Liver (tissue), 9 donors: Measurements from ENCODE around the gene ARL13A. TPM values are rescaled to one million over a fixed set of nuclear protein-coding genes. Genes with fewer than 3 reads are reported as not detected.

ENCODE experiments used
- DNase-seq: peaks from one replicate; pipeline ENCODE4 v3.0.0-alpha.2; 2017; ENCODE audit warnings: low spot score
- H3K27ac ChIP-seq, 2 donors: one replicate each; pipeline ENCODE4 v1.7.0; 2013; ENCODE audit warnings: inconsistent platforms in 2 of 2, low read length in 2 of 2, control low read depth in 1 of 2, low read depth in 1 of 2, mild to moderate bottlenecking in 1 of 2
- H3K27me3 ChIP-seq, 4 donors: one replicate each; pipeline versions ENCODE4 v1.6.1 to v1.7.0; 2013; ENCODE audit warnings: low read length in 3 of 4, inconsistent platforms in 1 of 4, mild to moderate bottlenecking in 1 of 4, moderate library complexity in 1 of 4; ENCODE audit not compliant: control insufficient read depth in 4 of 4, insufficient read depth in 4 of 4
- H3K36me3 ChIP-seq, 4 donors: one replicate each; pipeline versions ENCODE4 v1.6.1 to v1.7.0; 2013; ENCODE audit warnings: low read length in 3 of 4, mild to moderate bottlenecking in 3 of 4, low read depth in 1 of 4, moderate library complexity in 1 of 4; ENCODE audit not compliant: control insufficient read depth in 4 of 4, insufficient read depth in 3 of 4
- H3K4me1 ChIP-seq, 4 donors: one replicate each; pipeline versions ENCODE4 v1.6.1 to v1.7.0; 2013; ENCODE audit warnings: low read length in 3 of 4, mild to moderate bottlenecking in 3 of 4, moderate library complexity in 1 of 4; ENCODE audit not compliant: control insufficient read depth in 4 of 4, insufficient read depth in 4 of 4
- H3K4me3 ChIP-seq, 3 donors: one replicate each; pipeline versions ENCODE4 v1.6.1 to v1.7.0; 2013; ENCODE audit warnings: low read length in 3 of 3, control low read depth in 1 of 3, low read depth in 1 of 3, mild to moderate bottlenecking in 1 of 3
- H3K9ac ChIP-seq, 2 donors: one replicate each; pipeline ENCODE4 v1.7.0; 2013; ENCODE audit warnings: low read length in 2 of 2, mild to moderate bottlenecking in 2 of 2, moderate library complexity in 2 of 2, control low read depth in 1 of 2, low read depth in 1 of 2
- H3K9me3 ChIP-seq, 4 donors: one replicate each; pipeline versions ENCODE4 v1.6.1 to v1.7.0; 2013; ENCODE audit warnings: low read length in 3 of 4; ENCODE audit not compliant: control insufficient read depth in 4 of 4
- ATF3 ChIP-seq: IDR thresholded peaks from 2 replicates; pipeline ENCODE4 v1.6.1; 2016; ENCODE audit warnings: antibody characterized with exemption
- EGR1 ChIP-seq, 2 donors: IDR thresholded peaks; 2 replicates each; pipeline ENCODE4 v1.6.1; 2016 to 2018; ENCODE audit warnings: antibody characterized with exemption in 2 of 2, low read depth in 2 of 2
- FOXA1 ChIP-seq: IDR thresholded peaks from 2 replicates; pipeline ENCODE4 v1.6.1; 2016; ENCODE audit warnings: antibody characterized with exemption
- FOXA2 ChIP-seq: IDR thresholded peaks from 2 replicates; pipeline ENCODE4 v1.6.1; 2016; ENCODE audit warnings: antibody characterized with exemption
- HNF4A ChIP-seq, 2 donors: conservative IDR thresholded peaks; 2 replicates each; pipeline ENCODE4 v1.6.1; 2016; ENCODE audit warnings: antibody characterized with exemption in 2 of 2, mild to moderate bottlenecking in 2 of 2
- JUND ChIP-seq, 2 donors: IDR thresholded peaks; 2 replicates each; pipeline ENCODE4 v1.6.1; 2016; ENCODE audit warnings: antibody characterized with exemption in 2 of 2
- MAX ChIP-seq: IDR thresholded peaks from 2 replicates; pipeline ENCODE4 v1.6.1; 2016; ENCODE audit warnings: antibody characterized with exemption
- NR2F2 ChIP-seq: IDR thresholded peaks from 2 replicates; pipeline ENCODE4 v1.6.1; 2016; ENCODE audit warnings: antibody characterized with exemption
- REST ChIP-seq: IDR thresholded peaks from 2 replicates; pipeline ENCODE4 v1.6.1; 2016; ENCODE audit warnings: antibody characterized with exemption, mild to moderate bottlenecking
- RXRA ChIP-seq, 2 donors: IDR thresholded peaks; 2 replicates each; pipeline ENCODE4 v1.6.1; 2017 to 2018; ENCODE audit warnings: antibody characterized with exemption in 2 of 2, mild to moderate bottlenecking in 1 of 2
- SP1 ChIP-seq: IDR thresholded peaks from 2 replicates; pipeline ENCODE4 v1.6.1; 2018; ENCODE audit warnings: antibody characterized with exemption, mild to moderate bottlenecking
- YY1 ChIP-seq: IDR thresholded peaks from 2 replicates; pipeline ENCODE4 v1.6.1; 2016; ENCODE audit warnings: antibody characterized with exemption, mild to moderate bottlenecking
- ZBTB33 ChIP-seq: IDR thresholded peaks from 2 replicates; pipeline ENCODE4 v1.6.1; 2016; ENCODE audit warnings: antibody characterized with exemption
- WGBS: extraction: QIAGEN DNeasy Blood & Tissue Kit; methylation state at CpG from one replicate; pipeline ENCODE4 v1.1.7; 2013; 5-methylcytosine and 5-hydroxymethylcytosine counted together
- polyA plus RNA-seq, 2 donors: library from polyadenylated mRNA; stranded (reverse) in 1 of 2; unstranded in 1 of 2; fragments of 200-250 nt in 1 of 2; fragments of >200 nt in 1 of 2; fragmentation: Nextera tagmentation in 1 of 2; extraction: Ambion mirVana in 1 of 2; gene quantifications; one replicate each; pipeline versions ENCODE4 v1.2.1 to v1.2.3, GENCODE V29; 2013 to 2015
- total RNA-seq, 2 donors: library from RNA; depleted of rRNA; stranded (reverse); fragments of >200 nt; gene quantifications; one replicate each; pipeline ENCODE4 v1.2.3, GENCODE V29; 2014
- donor health status: healthy.
- donor health status: healthy.
- donor health status: healthy.
- donor health status: healthy.
- donor health status: healthy.

The ARL13A gene
- total and polyA plus RNA-seq, 4 donors: not detected

- no peak overlapping the region for H3K27ac ChIP-seq
- no peaks in the 10 kb centered on the region for H3K9me3 ChIP-seq
- H3K9ac ChIP-seq: no peak overlapping the region
- WGBS: 97% methylated on average over 3 of the region's 3 CpGs
- peaks cover 0 to 32% (median 15%) of the 10 kb centered on the region in 4 donors for H3K36me3 ChIP-seq
- H3K4me3 ChIP-seq: no peak overlapping the region
- no peak for DNase-seq
- no peaks in the 10 kb centered on the region for H3K4me1 ChIP-seq
- TF ChIP-seq ZBTB33 (no peak), SP1 (no peak), FOXA2 (no peak), MAX (no peak), RXRA (IDR thresholded peaks at IDR 0.05) (no peak), REST (no peak), EGR1 (IDR thresholded peaks at IDR 0.05; ENCODE audit: low read depth in 2 of 2) (no peak)
- H3K27me3 ChIP-seq: no peaks in the 10 kb centered on the region
These were observed 52.5 kb downstream of the ARL13A start for GRCh38 chrX:101022020-101022419.

GRCh38 chrX:101025126-101025525, 55.6 kb downstream of the ARL13A start:
- no peak overlapping the region for H3K9ac ChIP-seq
- peaks cover 0 to 25% (median 10%) of the 10 kb centered on the region in 4 donors for H3K36me3 ChIP-seq
- no peaks in the 10 kb centered on the region for H3K4me1 ChIP-seq
- H3K4me3 ChIP-seq: no peak overlapping the region
- no peak for TF ChIP-seq MAX
- TF ChIP-seq FOXA2: no peak
- no peak for TF ChIP-seq ATF3
- TF ChIP-seq RXRA (IDR thresholded peaks at IDR 0.05): no peak
- TF ChIP-seq JUND (IDR thresholded peaks at IDR 0.05): no peak
- TF ChIP-seq YY1: no peak
- TF ChIP-seq HNF4A (conservative IDR thresholded peaks at IDR 0.05): no peak
- TF ChIP-seq REST: no peak
- TF ChIP-seq FOXA1: no peak
- no peak for TF ChIP-seq NR2F2
- TF ChIP-seq SP1: no peak
- no peaks in the 10 kb centered on the region for H3K9me3 ChIP-seq
- DNase-seq: no peak
- H3K27ac ChIP-seq: no peak overlapping the region
- H3K27me3 ChIP-seq: no peaks in the 10 kb centered on the region
